Measurements from ENCODE around the gene PHYHIPL. TPM values are rescaled to one million over a fixed set of nuclear protein-coding genes. Genes with fewer than 3 reads are reported as not detected.

PHYHIPL gene
- total and polyA plus RNA-seq, 2 donors = 0.09 to 1.9 TPM

- Histone ChIP-seq H3K36me3 (ENCODE audit: control insufficient read depth in 2 of 2, insufficient read depth in 2 of 2, low read length in 1 of 2) (no peaks in the 10 kb centered on the region), H3K4me1 (ENCODE audit: control insufficient read depth in 2 of 2, insufficient read depth in 2 of 2, low read length in 2 of 2) (no peaks in the 10 kb centered on the region), H3K27me3 (ENCODE audit: control insufficient read depth in 2 of 2, insufficient read depth in 1 of 2, low read length in 1 of 2) (no peaks in the 10 kb centered on the region), H3K27ac (ENCODE audit: low read depth in 1 of 2, low read length in 1 of 2) (no peak overlapping the region), H3K4me3 (ENCODE audit: low read length in 2 of 2) (no peak overlapping the region), H3K9me3 (ENCODE audit: control insufficient read depth in 2 of 2, insufficient read depth in 1 of 2, low read length in 1 of 2) (no peaks in the 10 kb centered on the region)
- no peak for DNase-seq (ENCODE audit: low read depth in 6 of 9, low spot score in 9 of 9)
These were observed 100.5 kb downstream of the PHYHIPL start for GRCh38 chr10:59276919-59277318.

GRCh38 chr10:59279476-59279875 lies 103.0 kb downstream of the PHYHIPL start:
- no peak for DNase-seq (ENCODE audit: low read depth in 6 of 9, low spot score in 9 of 9)
- Histone ChIP-seq H3K27me3 (ENCODE audit: control insufficient read depth in 2 of 2, insufficient read depth in 1 of 2, low read length in 1 of 2) (no peaks in the 10 kb centered on the region), H3K36me3 (ENCODE audit: control insufficient read depth in 2 of 2, insufficient read depth in 2 of 2, low read length in 1 of 2) (no peaks in the 10 kb centered on the region), H3K9me3 (ENCODE audit: control insufficient read depth in 2 of 2, insufficient read depth in 1 of 2, low read length in 1 of 2) (no peaks in the 10 kb centered on the region), H3K4me1 (ENCODE audit: control insufficient read depth in 2 of 2, insufficient read depth in 2 of 2, low read length in 2 of 2) (no peaks in the 10 kb centered on the region), H3K27ac (ENCODE audit: low read depth in 1 of 2, low read length in 1 of 2) (no peak overlapping the region), H3K4me3 (ENCODE audit: low read length in 2 of 2) (no peak overlapping the region)
- 91% methylated on average over 1 of the region's 1 CpG for WGBS

GRCh38 chr10:59279991-59280505 lies 103.6 kb downstream of the PHYHIPL start:
- H3K9me3 ChIP-seq (ENCODE audit: control insufficient read depth in 2 of 2, insufficient read depth in 1 of 2, low read length in 1 of 2) = no peaks in the 10 kb centered on the region
- H3K4me1 ChIP-seq (ENCODE audit: control insufficient read depth in 2 of 2, insufficient read depth in 2 of 2, low read length in 2 of 2) = no peaks in the 10 kb centered on the region
- no peak for DNase-seq (ENCODE audit: low read depth in 6 of 9, low spot score in 9 of 9)
- H3K36me3 ChIP-seq (ENCODE audit: control insufficient read depth in 2 of 2, insufficient read depth in 2 of 2, low read length in 1 of 2) = no peaks in the 10 kb centered on the region
- no peaks in the 10 kb centered on the region for H3K27me3 ChIP-seq (ENCODE audit: control insufficient read depth in 2 of 2, insufficient read depth in 1 of 2, low read length in 1 of 2)
- no peak overlapping the region for H3K4me3 ChIP-seq (ENCODE audit: low read length in 2 of 2)
- H3K27ac ChIP-seq (ENCODE audit: low read depth in 1 of 2, low read length in 1 of 2) = no peak overlapping the region
- 95% methylated on average over 1 of the region's 1 CpG for WGBS

DNA sequence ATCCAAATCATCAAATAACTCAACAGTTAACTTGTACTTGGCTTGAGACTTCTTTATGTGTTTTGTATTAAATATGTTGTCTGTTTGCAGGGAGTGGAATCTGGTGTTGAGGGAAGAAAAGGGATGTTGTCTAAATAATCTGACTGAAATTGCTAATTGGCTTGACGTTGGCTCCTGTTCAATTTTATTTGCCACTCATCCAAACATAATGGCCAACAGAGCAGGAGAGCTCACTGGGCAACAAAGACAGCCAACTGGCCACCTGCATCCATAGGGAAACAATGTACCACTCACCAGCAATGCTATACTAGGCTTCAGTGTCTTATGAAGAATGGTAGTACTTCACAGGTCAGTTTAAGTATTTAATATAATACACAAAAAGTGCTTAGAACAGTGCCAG lies 105.4 kb downstream of the PHYHIPL start:
- no peaks in the 10 kb centered on the region for H3K9me3 ChIP-seq (ENCODE audit: control insufficient read depth in 2 of 2, insufficient read depth in 1 of 2, low read length in 1 of 2)
- H3K4me1 ChIP-seq (ENCODE audit: control insufficient read depth in 2 of 2, insufficient read depth in 2 of 2, low read length in 2 of 2) = no peaks in the 10 kb centered on the region
- DNase-seq (ENCODE audit: low read depth in 6 of 9, low spot score in 9 of 9) = no peak
- H3K27ac ChIP-seq (ENCODE audit: low read depth in 1 of 2, low read length in 1 of 2) = no peak overlapping the region
- no peak overlapping the region for H3K4me3 ChIP-seq (ENCODE audit: low read length in 2 of 2)
- no peaks in the 10 kb centered on the region for H3K27me3 ChIP-seq (ENCODE audit: control insufficient read depth in 2 of 2, insufficient read depth in 1 of 2, low read length in 1 of 2)
- WGBS = 90% methylated on average over 1 of the region's 1 CpG
- no peaks in the 10 kb centered on the region for H3K36me3 ChIP-seq (ENCODE audit: control insufficient read depth in 2 of 2, insufficient read depth in 2 of 2, low read length in 1 of 2)

DNA sequence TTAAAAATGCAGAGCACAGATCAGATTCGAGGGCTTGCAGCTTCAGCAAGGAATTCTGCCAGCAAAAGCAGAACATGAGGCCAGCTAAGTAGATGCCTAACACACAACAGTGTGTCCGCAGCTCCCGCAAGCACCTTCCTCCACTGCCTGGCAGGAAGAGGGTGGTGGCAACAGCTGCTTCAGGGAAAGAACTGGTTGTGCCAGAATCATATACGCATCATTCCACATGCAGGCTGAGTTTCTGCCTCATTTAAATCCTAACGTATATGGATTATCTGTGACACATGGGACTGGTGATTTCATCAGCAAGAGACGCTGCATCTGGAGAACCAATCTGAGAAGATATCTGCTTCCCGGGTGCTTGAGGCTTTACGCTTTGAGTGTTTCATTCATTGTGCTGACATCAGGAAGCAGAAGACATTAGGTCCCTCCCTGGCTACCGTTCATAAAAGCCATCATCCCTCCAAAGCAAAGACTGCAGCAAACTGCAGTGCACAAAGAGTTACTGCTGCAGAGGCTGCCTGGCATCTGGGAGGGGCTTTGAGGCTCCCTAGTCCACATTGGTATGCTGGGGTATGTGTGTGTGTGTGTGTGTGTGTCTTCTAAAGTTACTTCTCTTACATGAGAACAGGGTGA lies 107.1 kb downstream of the PHYHIPL start:
- H3K27ac ChIP-seq (ENCODE audit: low read depth in 1 of 2, low read length in 1 of 2) = no peak overlapping the region
- WGBS = 54% methylated on average over 9 of the region's 9 CpGs

GRCh38 chr10:59284118-59284975 lies 107.9 kb downstream of the PHYHIPL start:
- DNase-seq (ENCODE audit: low read depth in 6 of 9, low spot score in 9 of 9) = no peak
- Histone ChIP-seq H3K27me3 (ENCODE audit: control insufficient read depth in 2 of 2, insufficient read depth in 1 of 2, low read length in 1 of 2) (no peaks in the 10 kb centered on the region), H3K9me3 (ENCODE audit: control insufficient read depth in 2 of 2, insufficient read depth in 1 of 2, low read length in 1 of 2) (no peaks in the 10 kb centered on the region), H3K4me3 (ENCODE audit: low read length in 2 of 2) (no peak overlapping the region), H3K4me1 (ENCODE audit: control insufficient read depth in 2 of 2, insufficient read depth in 2 of 2, low read length in 2 of 2) (no peaks in the 10 kb centered on the region), H3K27ac (ENCODE audit: low read depth in 1 of 2, low read length in 1 of 2) (no peak overlapping the region), H3K36me3 (ENCODE audit: control insufficient read depth in 2 of 2, insufficient read depth in 2 of 2, low read length in 1 of 2) (no peaks in the 10 kb centered on the region)
- 87% methylated on average over 7 of the region's 7 CpGs for WGBS

More for the DNA sequence above, 107.1 kb downstream of the PHYHIPL start:
- DNase-seq (ENCODE audit: low read depth in 6 of 9, low spot score in 9 of 9) = peak in 1 of 9 donors; percentile 1
- no peaks in the 10 kb centered on the region for H3K27me3 ChIP-seq (ENCODE audit: control insufficient read depth in 2 of 2, insufficient read depth in 1 of 2, low read length in 1 of 2)
- H3K36me3 ChIP-seq (ENCODE audit: control insufficient read depth in 2 of 2, insufficient read depth in 2 of 2, low read length in 1 of 2) = no peaks in the 10 kb centered on the region
- no peaks in the 10 kb centered on the region for H3K9me3 ChIP-seq (ENCODE audit: control insufficient read depth in 2 of 2, insufficient read depth in 1 of 2, low read length in 1 of 2)
- H3K4me1 ChIP-seq (ENCODE audit: control insufficient read depth in 2 of 2, insufficient read depth in 2 of 2, low read length in 2 of 2) = no peaks in the 10 kb centered on the region
- H3K4me3 ChIP-seq (ENCODE audit: low read length in 2 of 2) = no peak overlapping the region

GRCh38 chr10:59285073-59285472 lies 108.6 kb downstream of the PHYHIPL start:
- H3K27ac ChIP-seq (ENCODE audit: low read depth in 1 of 2, low read length in 1 of 2) = no peak overlapping the region
- H3K4me1 ChIP-seq (ENCODE audit: control insufficient read depth in 2 of 2, insufficient read depth in 2 of 2, low read length in 2 of 2) = no peaks in the 10 kb centered on the region
- no peaks in the 10 kb centered on the region for H3K36me3 ChIP-seq (ENCODE audit: control insufficient read depth in 2 of 2, insufficient read depth in 2 of 2, low read length in 1 of 2)
- no peak overlapping the region for H3K4me3 ChIP-seq (ENCODE audit: low read length in 2 of 2)
- 96% methylated on average over 4 of the region's 4 CpGs for WGBS
- H3K9me3 ChIP-seq (ENCODE audit: control insufficient read depth in 2 of 2, insufficient read depth in 1 of 2, low read length in 1 of 2) = no peaks in the 10 kb centered on the region
- DNase-seq (ENCODE audit: low read depth in 6 of 9, low spot score in 9 of 9) = no peak
- H3K27me3 ChIP-seq (ENCODE audit: control insufficient read depth in 2 of 2, insufficient read depth in 1 of 2, low read length in 1 of 2) = no peaks in the 10 kb centered on the region

DNA sequence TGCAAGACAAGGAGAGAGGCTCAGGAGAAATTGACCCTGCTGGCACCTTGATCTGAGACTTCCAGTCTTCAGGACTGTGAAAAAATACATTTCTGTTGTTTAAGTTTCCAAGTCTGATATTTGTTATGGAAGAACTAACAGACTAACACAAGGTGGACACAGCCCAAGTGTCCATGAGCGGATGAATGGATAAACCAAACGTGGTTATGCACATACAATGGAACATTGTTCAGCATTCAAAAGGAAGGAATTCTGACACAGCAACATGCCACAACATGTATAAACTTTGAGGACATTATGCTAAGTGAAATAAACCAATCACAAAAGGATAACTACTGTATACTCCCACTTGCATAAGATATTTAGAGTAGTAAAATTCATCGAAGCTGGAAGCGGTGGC lies 109.4 kb downstream of the PHYHIPL start:
- Histone ChIP-seq H3K27ac (ENCODE audit: low read depth in 1 of 2, low read length in 1 of 2) (no peak overlapping the region), H3K9me3 (ENCODE audit: control insufficient read depth in 2 of 2, insufficient read depth in 1 of 2, low read length in 1 of 2) (no peaks in the 10 kb centered on the region), H3K4me1 (ENCODE audit: control insufficient read depth in 2 of 2, insufficient read depth in 2 of 2, low read length in 2 of 2) (no peaks in the 10 kb centered on the region), H3K4me3 (ENCODE audit: low read length in 2 of 2) (no peak overlapping the region), H3K36me3 (ENCODE audit: control insufficient read depth in 2 of 2, insufficient read depth in 2 of 2, low read length in 1 of 2) (no peaks in the 10 kb centered on the region), H3K27me3 (ENCODE audit: control insufficient read depth in 2 of 2, insufficient read depth in 1 of 2, low read length in 1 of 2) (no peaks in the 10 kb centered on the region)
- DNase-seq (ENCODE audit: low read depth in 6 of 9, low spot score in 9 of 9) = no peak
- WGBS = 95% methylated on average over 4 of the region's 4 CpGs

GRCh38 chr10:59287587-59288255 lies 111.3 kb downstream of the PHYHIPL start:
- Histone ChIP-seq H3K4me1 (ENCODE audit: control insufficient read depth in 2 of 2, insufficient read depth in 2 of 2, low read length in 2 of 2) (no peaks in the 10 kb centered on the region), H3K9me3 (ENCODE audit: control insufficient read depth in 2 of 2, insufficient read depth in 1 of 2, low read length in 1 of 2) (no peaks in the 10 kb centered on the region), H3K27ac (ENCODE audit: low read depth in 1 of 2, low read length in 1 of 2) (no peak overlapping the region), H3K27me3 (ENCODE audit: control insufficient read depth in 2 of 2, insufficient read depth in 1 of 2, low read length in 1 of 2) (no peaks in the 10 kb centered on the region), H3K36me3 (ENCODE audit: control insufficient read depth in 2 of 2, insufficient read depth in 2 of 2, low read length in 1 of 2) (no peaks in the 10 kb centered on the region), H3K4me3 (ENCODE audit: low read length in 2 of 2) (no peak overlapping the region)
- no peak for DNase-seq (ENCODE audit: low read depth in 6 of 9, low spot score in 9 of 9)
- 93% methylated on average over 3 of the region's 3 CpGs for WGBS

All from thymus (tissue), 11 donors.